GM12864 (cell line): Measurements from ENCODE around the gene CDH4.

Experiments used
- DNase-seq: peaks from one replicate; pipeline ENCODE4 v3.0.0-alpha.2; 2011; ENCODE audit warnings: low read depth
- H3K4me3 ChIP-seq: 2 replicates; pipeline ENCODE4 v1.5.1; 2011; ENCODE audit warnings: mild to moderate bottlenecking, low read depth, low read length, control low read depth
- CTCF ChIP-seq: IDR thresholded peaks from 2 replicates; pipeline ENCODE4 v1.5.1; 2011; ENCODE audit warnings: low read depth, mild to moderate bottlenecking, moderate library complexity, low read length, control low read depth, inconsistent platforms; ENCODE audit errors: missing control alignments

The CDH4 gene

GRCh38 chr20:61726979-61727378, 474.9 kb downstream of the CDH4 start:
- H3K4me3 ChIP-seq = no peak overlapping the region
- no peak for DNase-seq
- no peak for TF ChIP-seq CTCF

GRCh38 chr20:61727761-61728160, 475.7 kb downstream of the CDH4 start:
- H3K4me3 ChIP-seq = no peak overlapping the region
- TF ChIP-seq CTCF = no peak
- no peak for DNase-seq

GRCh38 chr20:61728326-61728725, 476.3 kb downstream of the CDH4 start:
- DNase-seq = no peak
- TF ChIP-seq CTCF = no peak
- no peak overlapping the region for H3K4me3 ChIP-seq

- no peak overlapping the region for H3K4me3 ChIP-seq
- TF ChIP-seq CTCF = no peak
- DNase-seq = no peak
Measured at GRCh38 chr20:61728786-61729770, 477.0 kb downstream of the CDH4 start.

GRCh38 chr20:61730631-61731362, 478.7 kb downstream of the CDH4 start:
- DNase-seq = no peak
- no peak overlapping the region for H3K4me3 ChIP-seq
- no peak for TF ChIP-seq CTCF

- no peak for TF ChIP-seq CTCF
- no peak for DNase-seq
Measured at GRCh38 chr20:61731363-61732181, 479.5 kb downstream of the CDH4 start.

More at GRCh38 chr20:61731363-61732181, 479.5 kb downstream of the CDH4 start:
- H3K4me3 ChIP-seq = no peak overlapping the region
